IMR-90 (cell line): ENCODE results near the gene SPACA5B. TPM values are rescaled to one million over a fixed set of nuclear protein-coding genes. Genes with fewer than 3 reads are reported as not detected.
"Not testable (repeated sequence)": the region's sequence is repeated elsewhere in the genome, so short reads cannot be mapped to it uniquely, and the experiment has no call there.

Source experiments
- ATAC-seq: fragments of 200-7000 bp; cut with Tn5 transposase; 2 replicates; pipeline ENCODE4 v1.9.1; 2020; ENCODE audit warnings: low read depth, mild to moderate bottlenecking, moderate library complexity
- BruUV-seq: library from RNA; stranded (reverse); fragments of 400-500 nt; replicated peaks from 2 replicates; lab custom pipeline; 2021; lab: Mats Ljungman, UMichigan
- CTCF ChIA-PET: fragments of 300-600 bp; formaldehyde crosslinking; extraction: SDS; loops from one replicate; lab custom pipeline; 2021; ENCODE audit warnings: antibody characterized with exemption; lab: Yijun Ruan, JAX
- POLR2A ChIA-PET: fragments of 300-600 bp; sonication (Branson Sonifier 250); formaldehyde crosslinking; loops from one replicate; lab custom pipeline; 2022; ENCODE audit warnings: antibody characterized with exemption; ENCODE audit not compliant: unreplicated experiment; lab: Charles Lee
- DNase-seq: peaks from one replicate; pipeline ENCODE4 v3.0.0; 2013
- H2AFZ ChIP-seq: replicated peaks from 2 replicates; pipeline ENCODE3; 2013; ENCODE audit warnings: low read length, mild to moderate bottlenecking; ENCODE audit not compliant: poor library complexity
- H2AK5ac ChIP-seq: 2 replicates; pipeline ENCODE4 v1.6.1; 2013; ENCODE audit warnings: low read depth, low read length, inconsistent platforms
- H2AK9ac ChIP-seq: replicated peaks from 2 replicates; pipeline ENCODE3; 2013; ENCODE audit warnings: mild to moderate bottlenecking, low read depth, low read length, moderate library complexity; ENCODE audit not compliant: poor library complexity
- H2BK120ac ChIP-seq: 2 replicates; pipeline ENCODE4 v1.6.1; 2013; ENCODE audit warnings: low read depth, low read length, inconsistent platforms
- H2BK15ac ChIP-seq: 3 replicates; pipeline ENCODE4 v1.6.1; 2013; ENCODE audit warnings: low read depth, low read length, inconsistent platforms
- H2BK20ac ChIP-seq: 2 replicates; pipeline ENCODE4 v1.6.1; 2013; ENCODE audit warnings: low read depth, mild to moderate bottlenecking, inconsistent platforms, low read length, moderate library complexity
- H2BK5ac ChIP-seq: 2 replicates; pipeline ENCODE4 v1.6.1; 2013; ENCODE audit warnings: mild to moderate bottlenecking, low read depth, low read length, inconsistent platforms; ENCODE audit not compliant: poor library complexity, severe bottlenecking
- H3K14ac ChIP-seq: replicated peaks from 2 replicates; pipeline ENCODE4 v1.6.1; 2013; ENCODE audit warnings: low read depth, low read length, inconsistent platforms
- H3K18ac ChIP-seq: 2 replicates; pipeline ENCODE4 v1.6.1; 2013; ENCODE audit warnings: low read depth, low read length, control low read depth
- H3K23ac ChIP-seq: 2 replicates; pipeline ENCODE4 v1.6.1; 2013; ENCODE audit warnings: low read depth, low read length, inconsistent platforms
- H3K27ac ChIP-seq: 2 replicates; pipeline ENCODE4 v1.5.1; 2013; ENCODE audit warnings: mild to moderate bottlenecking, control low read depth, low read length; ENCODE audit not compliant: insufficient read depth
- H3K27me3 ChIP-seq: 2 replicates; pipeline ENCODE4 v1.6.1; 2013; ENCODE audit warnings: low read length; ENCODE audit not compliant: control insufficient read depth, insufficient read depth
- H3K36me3 ChIP-seq: 2 replicates; pipeline ENCODE4 v1.6.1; 2013; ENCODE audit warnings: low read length, mixed read lengths; ENCODE audit not compliant: control insufficient read depth, insufficient read depth
- H3K4ac ChIP-seq: 2 replicates; pipeline ENCODE4 v1.6.1; 2013; ENCODE audit warnings: low read depth, low read length, inconsistent platforms
- H3K4me1 ChIP-seq: 2 replicates; pipeline ENCODE4 v1.6.1; 2013; ENCODE audit warnings: low read length, mixed read lengths; ENCODE audit not compliant: control insufficient read depth, insufficient read depth
- H3K4me2 ChIP-seq: 2 replicates; pipeline ENCODE4 v1.6.1; 2013; ENCODE audit warnings: low read depth, mild to moderate bottlenecking, control low read depth, low read length, moderate library complexity
- H3K4me3 ChIP-seq: 2 replicates; pipeline ENCODE4 v1.5.1; 2013; ENCODE audit warnings: low read depth, mild to moderate bottlenecking, control low read depth, low read length, moderate library complexity; ENCODE audit not compliant: insufficient read depth
- H3K56ac ChIP-seq: 2 replicates; pipeline ENCODE4 v1.6.1; 2013; ENCODE audit warnings: low read length, inconsistent platforms; ENCODE audit not compliant: insufficient read depth; ENCODE audit errors: extremely low read depth
- H3K79me1 ChIP-seq, 2 experiments: 2 replicates each; pipeline ENCODE4 v1.6.1; 2013; ENCODE audit warnings: low read length in 2 of 2, inconsistent platforms in 1 of 2, low read depth in 1 of 2
- H3K9ac ChIP-seq: 2 replicates; pipeline ENCODE4 v1.6.1; 2013; ENCODE audit warnings: low read depth, low read length, control low read depth
- H3K9me1 ChIP-seq: 2 replicates; pipeline ENCODE4 v1.6.1; 2013; ENCODE audit warnings: low read length, inconsistent platforms; ENCODE audit not compliant: insufficient read depth
- H3K9me3 ChIP-seq: 2 replicates; pipeline ENCODE4 v1.6.1; 2013; ENCODE audit warnings: low read length; ENCODE audit not compliant: control insufficient read depth, insufficient read depth
- H4K20me1 ChIP-seq: 2 replicates; pipeline ENCODE4 v1.6.1; 2013; ENCODE audit warnings: low read length, inconsistent platforms; ENCODE audit not compliant: insufficient read depth
- H4K5ac ChIP-seq: 2 replicates; pipeline ENCODE4 v1.6.1; 2013; ENCODE audit warnings: mild to moderate bottlenecking, low read depth, low read length, control low read depth
- H4K8ac ChIP-seq, 2 experiments: 2 replicates each; pipeline ENCODE4 v1.6.1; 2013; ENCODE audit warnings: low read depth in 2 of 2, low read length in 2 of 2, control low read depth in 1 of 2, inconsistent platforms in 1 of 2
- H4K91ac ChIP-seq: 2 replicates; pipeline ENCODE4 v1.6.1; 2013; ENCODE audit warnings: low read depth, low read length, inconsistent platforms; ENCODE audit not compliant: insufficient read depth
- WGBS, 2 experiments: methylation state at CpG; one replicate each; pipeline versions ENCODE4 v1.1.5 to v1.1.7; 2013; ENCODE audit warnings: missing lambda C conversion rate in 2 of 2; ENCODE audit not compliant: insufficient read length in 1 of 2; ENCODE audit errors: extremely low coverage in 2 of 2; 5-methylcytosine and 5-hydroxymethylcytosine counted together
- dilution Hi-C: fragments of 300-500 bp; cut with HindIII; formaldehyde crosslinking; loops from one replicate; pipeline ENCODE4 v1.14.3; 2018; ENCODE audit warnings: low sequenced_read_pairs; ENCODE audit not compliant: unreplicated experiment
- in situ Hi-C: fragments of 300-500 bp; cut with MboI; formaldehyde crosslinking; loops from 3 replicates; pipeline ENCODE4 v1.14.3; 2019; ENCODE audit warnings: low sequenced_read_pairs, inconsistent platforms, mixed read lengths
- intact Hi-C: fragments of 100-400 bp; cut with micrococcal nuclease; formaldehyde crosslinking; loops from 2 replicates; pipeline ENCODE4 v1.10.0; 2022
- polyA plus RNA-seq, 3 experiments: library from polyadenylated mRNA; depleted of rRNA; stranded (reverse); fragments of >200 nt; gene quantifications; 2 replicates each; pipeline ENCODE4 v1.2.3, GENCODE V29; 2012; ENCODE audit warnings: low replicate concordance in 1 of 3
- total RNA-seq: library from RNA; depleted of rRNA; stranded (reverse); fragments of >200 nt; gene quantifications from 2 replicates; pipeline ENCODE4 v1.2.3, GENCODE V29; 2012

The SPACA5B gene
- total and polyA plus RNA-seq, 2 of the 4 experiments (the other 2 are of a cell fraction) = not detected

- 25% methylated on average over 2 of the region's 3 CpGs; no CpG with 5 or more reads in 1 of the 2 experiments for WGBS, 2 experiments
- in situ Hi-C loops, H4K8ac ChIP-seq, H3K27me3 ChIP-seq, H3K4ac ChIP-seq, H3K36me3 ChIP-seq, H3K14ac ChIP-seq, H2AK5ac ChIP-seq, H2AFZ ChIP-seq, H3K27ac ChIP-seq, H3K23ac ChIP-seq, H2BK5ac ChIP-seq, BruUV-seq, H4K5ac ChIP-seq, dilution Hi-C loops, H3K79me1 ChIP-seq, H3K18ac ChIP-seq, H3K4me2 ChIP-seq, H2AK9ac ChIP-seq, H3K9me3 ChIP-seq, H4K91ac ChIP-seq, H3K56ac ChIP-seq, H3K9ac ChIP-seq, DNase-seq, H2BK15ac ChIP-seq, H2BK20ac ChIP-seq, ATAC-seq, H3K4me1 ChIP-seq, POLR2A ChIA-PET, CTCF ChIA-PET, H3K9me1 ChIP-seq, H2BK120ac ChIP-seq, H3K4me3 ChIP-seq, intact Hi-C loops, H4K20me1 ChIP-seq: not testable (repeated sequence)
Measured at GRCh38 chrX:48092558-48092957, 37.9 kb upstream of the SPACA5B start.
